Measurements from ENCODE around the gene SLC35F4. TPM values are rescaled to one million over a fixed set of nuclear protein-coding genes. Genes with fewer than 3 reads are reported as not detected.

The SLC35F4 gene
- 0.08 TPM in 1 of 3 replicates, not detected in the others for polyA plus RNA-seq
- polyA plus RNA-seq (2011; ENCODE audit: low read depth): 0.41 TPM
- polyA plus RNA-seq (2011; cell fraction: cytosol; rRNA removed): 0.05 TPM in 1 of 2 replicates, not detected in the other
- polyA plus RNA-seq (2011; cell fraction: nucleus; rRNA removed): 0.08 TPM in 1 of 2 replicates, not detected in the other
- 0.69 TPM in 1 of 2 replicates, not detected in the other for polyA plus RNA-seq (2012; ENCODE audit: low replicate concordance)
- 0.13 TPM in 1 of 3 replicates, not detected in the others for polyA minus RNA-seq
- polyA minus RNA-seq (2011; cell fraction: cytosol; rRNA and poly(A)+ RNA removed): not detected
- not detected in 2 replicates for polyA minus RNA-seq (2011; cell fraction: nucleus; rRNA and poly(A)+ RNA removed)

DNA sequence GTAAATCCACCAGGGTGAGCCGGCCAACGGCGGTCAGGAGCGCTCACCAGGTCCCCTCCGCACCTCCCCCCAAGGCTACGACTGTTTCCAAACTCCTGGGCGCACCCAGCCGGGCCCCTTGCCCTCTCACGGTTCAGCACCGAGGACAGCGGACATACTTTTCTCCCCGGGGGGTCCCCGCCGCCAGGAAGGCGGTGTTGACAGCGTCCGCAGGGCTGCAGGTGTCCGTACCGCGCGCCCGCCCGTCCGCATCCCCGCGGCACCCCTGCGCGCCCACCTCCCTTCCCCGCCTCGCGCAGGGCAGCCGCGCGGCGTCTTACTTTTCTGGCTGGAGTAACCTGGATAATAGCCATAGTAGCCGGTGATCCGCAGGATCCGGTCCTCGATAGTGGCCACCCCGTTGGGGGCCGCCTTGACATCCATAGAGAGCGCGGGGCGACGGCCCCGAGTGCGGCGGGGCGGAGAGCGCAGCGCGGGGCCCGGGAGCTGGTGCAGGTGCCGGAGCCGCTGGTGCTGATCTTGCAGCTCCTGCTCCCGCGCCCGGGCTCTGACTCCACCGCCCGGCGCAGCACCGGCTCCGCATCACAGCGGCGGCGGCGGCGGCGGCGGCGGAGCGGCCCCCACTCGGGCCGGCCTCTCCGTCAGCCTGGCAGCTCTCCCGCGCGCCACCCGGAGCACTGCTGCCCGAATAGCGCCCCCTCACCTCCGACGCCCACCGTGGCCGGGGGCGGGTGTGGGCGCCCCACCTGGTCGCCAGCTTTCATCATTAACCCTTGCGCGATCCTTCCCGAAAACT is at the start of gene SLC35F4:
TSS of gene SLC35F4 (minus strand) at position 690 of the 796 bp plus-strand sequence.
- peak; percentile 64 for TF ChIP-seq EZH2 (IDR thresholded peaks at IDR 0.05; ENCODE audit: low read length)
- TF ChIP-seq, protein P1, sequence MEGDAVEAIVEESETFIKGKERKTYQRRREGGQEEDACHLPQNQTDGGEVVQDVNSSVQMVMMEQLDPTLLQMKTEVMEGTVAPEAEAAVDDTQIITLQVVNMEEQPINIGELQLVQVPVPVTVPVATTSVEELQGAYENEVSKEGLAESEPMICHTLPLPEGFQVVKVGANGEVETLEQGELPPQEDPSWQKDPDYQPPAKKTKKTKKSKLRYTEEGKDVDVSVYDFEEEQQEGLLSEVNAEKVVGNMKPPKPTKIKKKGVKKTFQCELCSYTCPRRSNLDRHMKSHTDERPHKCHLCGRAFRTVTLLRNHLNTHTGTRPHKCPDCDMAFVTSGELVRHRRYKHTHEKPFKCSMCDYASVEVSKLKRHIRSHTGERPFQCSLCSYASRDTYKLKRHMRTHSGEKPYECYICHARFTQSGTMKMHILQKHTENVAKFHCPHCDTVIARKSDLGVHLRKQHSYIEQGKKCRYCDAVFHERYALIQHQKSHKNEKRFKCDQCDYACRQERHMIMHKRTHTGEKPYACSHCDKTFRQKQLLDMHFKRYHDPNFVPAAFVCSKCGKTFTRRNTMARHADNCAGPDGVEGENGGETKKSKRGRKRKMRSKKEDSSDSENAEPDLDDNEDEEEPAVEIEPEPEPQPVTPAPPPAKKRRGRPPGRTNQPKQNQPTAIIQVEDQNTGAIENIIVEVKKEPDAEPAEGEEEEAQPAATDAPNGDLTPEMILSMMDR (optimal IDR thresholded peaks at IDR 0.05 in 1 of 3, IDR thresholded peaks at IDR 0.05 in 1 of 3, conservative IDR thresholded peaks at IDR 0.05 in 1 of 3; ENCODE audit: extremely low read depth in 1 of 3, insufficient read depth in 2 of 3, low read length in 3 of 3): no peak
- Histone ChIP-seq H3K36me3 (ENCODE audit: control insufficient read depth in 2 of 2, extremely low read depth in 1 of 2, insufficient read depth in 2 of 2, low read length in 2 of 2) (no peaks in the 10 kb centered on the region), H3K4me3 (ENCODE audit: control insufficient read depth in 2 of 3, extremely low read depth in 1 of 3, insufficient read depth in 2 of 3, low read depth in 1 of 3, low read length in 3 of 3) (no peak within 1 kb of the TSS), H3K4me1 (ENCODE audit: control insufficient read depth, extremely low read depth, insufficient read depth, low read length) (no peaks in the 10 kb centered on the region), H3K79me2 (ENCODE audit: control insufficient read depth, insufficient read depth, low read length) (no peaks in the 10 kb centered on the region), H3K9me3 (ENCODE audit: control insufficient read depth, low read depth, low read length) (no peaks in the 10 kb centered on the region), H3K9me1 (ENCODE audit: control insufficient read depth, extremely low read depth, insufficient read depth, low read length) (no peaks in the 10 kb centered on the region), H3K9ac (ENCODE audit: control insufficient read depth, extremely low read depth, insufficient read depth, low read length) (no peak within 1 kb of the TSS), H3K27ac (ENCODE audit: control insufficient read depth, insufficient read depth, low read length) (no peak within 1 kb of the TSS), H4K20me1 (ENCODE audit: control insufficient read depth, extremely low read depth, insufficient read depth, low read length) (no peaks in the 10 kb centered on the region), H3K27me3 (ENCODE audit: control insufficient read depth, extremely low read depth, insufficient read depth, low read length) (peaks cover 30% of the 10 kb centered on the region), H2AFZ (ENCODE audit: control insufficient read depth, low read length) (no peak within 1 kb of the TSS), H3K4me2 (ENCODE audit: control insufficient read depth, extremely low read depth, insufficient read depth, low read depth, low read length) (no peak within 1 kb of the TSS)
- dilution Hi-C loops (cut with MboI; ENCODE audit: extremely low pct_ligation_motif_present, low sequenced_read_pairs): no loop called here
- DNase-seq (ENCODE audit: low read depth, low spot score): no peak
- FAIRE-seq: no peak

DNA sequence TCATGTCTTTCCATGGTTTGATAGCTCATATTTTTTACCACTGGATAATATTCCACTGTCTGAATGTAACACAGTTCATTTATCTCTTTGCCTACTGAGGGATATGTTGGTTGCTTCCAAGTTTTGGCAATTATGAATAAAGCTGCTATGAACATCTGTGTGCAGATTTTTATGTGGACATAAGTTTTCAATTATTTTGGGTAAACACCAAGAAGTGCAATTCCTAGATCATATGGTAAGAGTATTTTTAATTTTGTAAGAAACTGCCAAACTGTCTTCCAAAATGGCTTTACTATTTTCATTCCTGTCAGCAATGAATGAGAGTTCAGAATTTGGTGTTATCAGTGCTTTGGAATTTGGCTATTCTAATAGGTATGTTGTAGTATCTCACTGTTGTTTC is 43.7 kb upstream of the SLC35F4 start:
- H3K36me3 ChIP-seq (ENCODE audit: control insufficient read depth in 2 of 2, extremely low read depth in 1 of 2, insufficient read depth in 2 of 2, low read length in 2 of 2): no peaks in the 10 kb centered on the region
- no peaks in the 10 kb centered on the region for H3K9me3 ChIP-seq (ENCODE audit: control insufficient read depth, low read depth, low read length)
- H3K4me3 ChIP-seq (ENCODE audit: control insufficient read depth in 2 of 3, extremely low read depth in 1 of 3, insufficient read depth in 2 of 3, low read depth in 1 of 3, low read length in 3 of 3): no peak overlapping the region
- dilution Hi-C loops (cut with MboI; ENCODE audit: extremely low pct_ligation_motif_present, low sequenced_read_pairs): no loop called here
- H2AFZ ChIP-seq (ENCODE audit: control insufficient read depth, low read length): no peak overlapping the region
- FAIRE-seq (no peak), DNase-seq (ENCODE audit: low read depth, low spot score) (no peak)
- H4K20me1 ChIP-seq (ENCODE audit: control insufficient read depth, extremely low read depth, insufficient read depth, low read length): no peaks in the 10 kb centered on the region
- TF ChIP-seq, protein P1 (optimal IDR thresholded peaks at IDR 0.05 in 1 of 3, IDR thresholded peaks at IDR 0.05 in 1 of 3, conservative IDR thresholded peaks at IDR 0.05 in 1 of 3; ENCODE audit: extremely low read depth in 1 of 3, insufficient read depth in 2 of 3, low read length in 3 of 3): no peak
- H3K9ac ChIP-seq (ENCODE audit: control insufficient read depth, extremely low read depth, insufficient read depth, low read length): no peak overlapping the region
- H3K27me3 ChIP-seq (ENCODE audit: control insufficient read depth, extremely low read depth, insufficient read depth, low read length): no peaks in the 10 kb centered on the region
- H3K9me1 ChIP-seq (ENCODE audit: control insufficient read depth, extremely low read depth, insufficient read depth, low read length): no peaks in the 10 kb centered on the region
- no peaks in the 10 kb centered on the region for H3K79me2 ChIP-seq (ENCODE audit: control insufficient read depth, insufficient read depth, low read length)
- H3K27ac ChIP-seq (ENCODE audit: control insufficient read depth, insufficient read depth, low read length): no peak overlapping the region
- no peaks in the 10 kb centered on the region for H3K4me1 ChIP-seq (ENCODE audit: control insufficient read depth, extremely low read depth, insufficient read depth, low read length)
- no peak overlapping the region for H3K4me2 ChIP-seq (ENCODE audit: control insufficient read depth, extremely low read depth, insufficient read depth, low read depth, low read length)
